A673 (cell line): Measurements from ENCODE around the gene GZMH.

ENCODE experiments used
- EZH2 ChIP-seq: fragments of 200-600 bp; sonication (generic); IDR thresholded peaks from 2 replicates; pipeline ENCODE4 v1.6.1; 2017; ENCODE audit warnings: borderline replicate concordance, low read depth, mild to moderate bottlenecking, mixed read lengths, antibody characterized with exemption, low read length; ENCODE audit not compliant: poor library complexity, severe bottlenecking
- TF ChIP-seq, protein P1 (sequence below): fragments of 300-800, 200-600 bp; sonication (generic); conservative IDR thresholded peaks from 2 replicates; pipeline ENCODE4 v1.5.1; 2017; ENCODE audit warnings: low read depth, mild to moderate bottlenecking, antibody characterized with exemption, low read length, moderate library complexity, mixed read lengths

GRCh38 chr14:24605435-24606190 is 3.9 kb downstream of the GZMH start:
- TF ChIP-seq, protein P1, sequence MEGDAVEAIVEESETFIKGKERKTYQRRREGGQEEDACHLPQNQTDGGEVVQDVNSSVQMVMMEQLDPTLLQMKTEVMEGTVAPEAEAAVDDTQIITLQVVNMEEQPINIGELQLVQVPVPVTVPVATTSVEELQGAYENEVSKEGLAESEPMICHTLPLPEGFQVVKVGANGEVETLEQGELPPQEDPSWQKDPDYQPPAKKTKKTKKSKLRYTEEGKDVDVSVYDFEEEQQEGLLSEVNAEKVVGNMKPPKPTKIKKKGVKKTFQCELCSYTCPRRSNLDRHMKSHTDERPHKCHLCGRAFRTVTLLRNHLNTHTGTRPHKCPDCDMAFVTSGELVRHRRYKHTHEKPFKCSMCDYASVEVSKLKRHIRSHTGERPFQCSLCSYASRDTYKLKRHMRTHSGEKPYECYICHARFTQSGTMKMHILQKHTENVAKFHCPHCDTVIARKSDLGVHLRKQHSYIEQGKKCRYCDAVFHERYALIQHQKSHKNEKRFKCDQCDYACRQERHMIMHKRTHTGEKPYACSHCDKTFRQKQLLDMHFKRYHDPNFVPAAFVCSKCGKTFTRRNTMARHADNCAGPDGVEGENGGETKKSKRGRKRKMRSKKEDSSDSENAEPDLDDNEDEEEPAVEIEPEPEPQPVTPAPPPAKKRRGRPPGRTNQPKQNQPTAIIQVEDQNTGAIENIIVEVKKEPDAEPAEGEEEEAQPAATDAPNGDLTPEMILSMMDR = peak; percentile 83
- no peak for TF ChIP-seq EZH2
